Endothelial cell of umbilical vein (primary cell): ENCODE data around the gene EEFSEC. TPM values are rescaled to one million over a fixed set of nuclear protein-coding genes. Genes with fewer than 3 reads are reported as not detected.

Source experiments
- BruUV-seq: library from RNA; stranded (reverse); fragments of 400-500 nt; replicated peaks from 2 replicates; lab custom pipeline; 2021; lab: Mats Ljungman, UMichigan
- CTCF ChIA-PET: fragments of 300-600, 350-600 bp; sonication (Branson Sonifier 250); formaldehyde crosslinking; loops from one replicate; lab custom pipeline; 2021; ENCODE audit warnings: antibody characterized with exemption, inconsistent platforms; lab: Charles Lee
- POLR2A ChIA-PET: fragments of 300-600, 350-600 bp; sonication (Branson Sonifier 250); formaldehyde crosslinking; loops from one replicate; lab custom pipeline; 2021; ENCODE audit warnings: antibody characterized with exemption, inconsistent platforms; lab: Charles Lee
- DNase-seq: peaks from one replicate; pipeline ENCODE4 v3.0.0-alpha.2; 2011; ENCODE audit warnings: low read depth, low spot score
- FAIRE-seq: peaks from 2 replicates; lab custom pipeline; 2011; peaks lifted over from hg19 to GRCh38; lab: Jason Lieb, UNC
- H2AFZ ChIP-seq: 2 replicates; pipeline ENCODE4 v1.6.0; 2012; ENCODE audit warnings: low read depth, low read length, control low read depth, inconsistent platforms
- H3K27ac ChIP-seq: 2 replicates; pipeline ENCODE4 v1.5.1; 2011; ENCODE audit warnings: low read depth, mild to moderate bottlenecking, control low read depth, low read length, moderate library complexity; ENCODE audit not compliant: insufficient read depth
- H3K27me3 ChIP-seq, 2 experiments: 2 replicates each; pipeline versions ENCODE4 v1.6.0 to v1.6.1; 2011; ENCODE audit warnings: low read length in 2 of 2, mixed read lengths in 1 of 2; ENCODE audit not compliant: control insufficient read depth in 2 of 2, insufficient read depth in 2 of 2
- H3K36me3 ChIP-seq, 2 experiments: 2 replicates in 1 of 2; 3 replicates in 1 of 2; pipeline ENCODE4 v1.5.1; 2011; ENCODE audit warnings: low read length in 2 of 2, mild to moderate bottlenecking in 1 of 2, moderate library complexity in 1 of 2; ENCODE audit not compliant: control insufficient read depth in 2 of 2, insufficient read depth in 2 of 2; ENCODE audit errors: extremely low read depth in 1 of 2
- H3K4me1 ChIP-seq: 3 replicates; pipeline ENCODE4 v1.5.1; 2011; ENCODE audit warnings: mild to moderate bottlenecking, low read length; ENCODE audit not compliant: control insufficient read depth, insufficient read depth; ENCODE audit errors: extremely low read depth
- H3K4me2 ChIP-seq: 2 replicates; pipeline ENCODE4 v1.6.1; 2011; ENCODE audit warnings: low read length, control low read depth, mixed read lengths; ENCODE audit not compliant: insufficient read depth
- H3K4me3 ChIP-seq, 3 experiments: fragments of 200-600 bp in 1 of 3; sonication (generic), shearing (Covaris generic) in 1 of 3; replicated peaks in 1 of 3; 2 replicates each; pipeline ENCODE4 v1.5.1; 2011 to 2016; ENCODE audit warnings: control low read depth in 3 of 3, low read length in 3 of 3, mild to moderate bottlenecking in 2 of 3, inconsistent platforms in 1 of 3, low read depth in 1 of 3, moderate library complexity in 1 of 3; ENCODE audit not compliant: insufficient read depth in 1 of 3
- H3K79me2 ChIP-seq: 2 replicates; pipeline ENCODE4 v1.6.0; 2012; ENCODE audit warnings: low read length, inconsistent platforms; ENCODE audit not compliant: control insufficient read depth, insufficient read depth
- H3K9ac ChIP-seq: replicated peaks from 2 replicates; pipeline ENCODE3; 2011; ENCODE audit warnings: low read length, control low read depth; ENCODE audit not compliant: insufficient read depth; ENCODE audit errors: extremely low read depth
- H3K9me1 ChIP-seq: replicated peaks from 3 replicates; pipeline ENCODE4 v1.6.0; 2011; ENCODE audit warnings: mild to moderate bottlenecking, low read length; ENCODE audit not compliant: control insufficient read depth, insufficient read depth; ENCODE audit errors: extremely low read depth
- H3K9me3 ChIP-seq: replicated peaks from 2 replicates; pipeline ENCODE4 v1.5.1; 2012; ENCODE audit warnings: low read length, inconsistent platforms; ENCODE audit not compliant: control insufficient read depth, insufficient read depth
- H4K20me1 ChIP-seq: replicated peaks from 2 replicates; pipeline ENCODE3; 2011; ENCODE audit warnings: mild to moderate bottlenecking, low read length; ENCODE audit not compliant: control insufficient read depth, insufficient read depth; ENCODE audit errors: extremely low read depth
- EZH2 ChIP-seq: IDR thresholded peaks from 2 replicates; pipeline ENCODE4 v1.6.1; 2012; ENCODE audit warnings: borderline replicate concordance, low read depth, mild to moderate bottlenecking, moderate library complexity, low read length, inconsistent platforms; ENCODE audit not compliant: severe bottlenecking
- FOS ChIP-seq: IDR thresholded peaks from 2 replicates; pipeline ENCODE4 v1.6.1; 2011; ENCODE audit warnings: mild to moderate bottlenecking, low read length, moderate library complexity, borderline replicate concordance; ENCODE audit not compliant: insufficient read depth
- GATA2 ChIP-seq: IDR thresholded peaks from 2 replicates; pipeline ENCODE4 v1.7.0; 2011; ENCODE audit warnings: low read depth, mild to moderate bottlenecking, moderate library complexity, mixed read lengths, low read length; ENCODE audit not compliant: insufficient read length, insufficient read depth
- MAX ChIP-seq: IDR thresholded peaks from 2 replicates; pipeline ENCODE4 v1.6.1; 2011; ENCODE audit not compliant: insufficient read depth, insufficient read length
- MYC ChIP-seq: IDR thresholded peaks from one replicate; pipeline ENCODE4 v1.6.1; 2011; ENCODE audit warnings: mild to moderate bottlenecking, low read depth, low read length
- POLR2A ChIP-seq: IDR thresholded peaks from 2 replicates; pipeline ENCODE4 v1.6.1; 2012; ENCODE audit warnings: low read depth, mild to moderate bottlenecking, control low read depth, low read length
- POLR2AphosphoS5 ChIP-seq: IDR thresholded peaks from 2 replicates; pipeline ENCODE4 v1.6.1; 2012; ENCODE audit warnings: low read depth, mild to moderate bottlenecking, control low read depth, low read length, moderate library complexity; ENCODE audit not compliant: insufficient read depth
- dilution Hi-C: fragments of 300-500 bp; cut with MboI; formaldehyde crosslinking; loops from one replicate; pipeline ENCODE4 v1.15.0; 2019; ENCODE audit warnings: low sequenced_read_pairs; ENCODE audit not compliant: extremely low pct_ligation_motif_present
- intact Hi-C: fragments of 100-400 bp; cut with micrococcal nuclease; formaldehyde crosslinking; loops from one replicate; pipeline ENCODE4 v1.10.0; 2022
- polyA plus RNA-seq, 4 experiments: library from polyadenylated mRNA; depleted of rRNA in 3 of 4; stranded (reverse) in 3 of 4; unstranded in 1 of 4; fragments of >200 nt; gene quantifications; 2 replicates each; pipeline versions ENCODE4 v1.2.1 to v1.2.3, GENCODE V29; 2011 to 2012; ENCODE audit warnings: missing spikeins in 1 of 4
- total RNA-seq: library from RNA; stranded (reverse); gene quantifications from 2 replicates; pipeline ENCODE4 v1.2.3, GENCODE V29; 2021

The EEFSEC gene
- total and polyA plus RNA-seq, 2 donors (not counting 3 experiments of a cell fraction or from before 2014, with no cell fraction given), result 13.1 to 14.5 TPM

GRCh38 chr3:128411574-128412064, 258.3 kb downstream of the EEFSEC start:
- no peak overlapping the region for H3K4me3 ChIP-seq
- no peak overlapping the region for H3K27ac ChIP-seq
- H4K20me1 ChIP-seq, result no peaks in the 10 kb centered on the region
- POLR2A ChIA-PET, result no interaction called here
- H3K36me3 ChIP-seq, result no peaks in the 10 kb centered on the region
- H3K9me1 ChIP-seq, result no peaks in the 10 kb centered on the region
- H3K79me2 ChIP-seq, result no peaks in the 10 kb centered on the region
- FAIRE-seq, result no peak
- no peaks in the 10 kb centered on the region for H3K4me1 ChIP-seq
- intact Hi-C loops (no loop called here), dilution Hi-C loops (no loop called here)
- no peak overlapping the region for H2AFZ ChIP-seq
- H3K9ac ChIP-seq, result no peak overlapping the region
- H3K4me2 ChIP-seq, result no peak overlapping the region
- no peaks in the 10 kb centered on the region for H3K9me3 ChIP-seq
- CTCF ChIA-PET, result interaction anchor here (1.2 kb wide), 1 partner anchor 20 kb away, joined by 3 read pairs; no protein-coding TSS in a partner anchor
- no peak for DNase-seq
- no peaks in the 10 kb centered on the region for H3K27me3 ChIP-seq
- no peak for TF ChIP-seq MAX
- TF ChIP-seq EZH2, result no peak
- TF ChIP-seq FOS, result no peak
- no TSS peak for BruUV-seq

- Histone ChIP-seq H3K4me1 (no peaks in the 10 kb centered on the region), H3K27ac (no peak overlapping the region), H3K36me3 (no peaks in the 10 kb centered on the region), H2AFZ (no peak overlapping the region), H3K9me3 (no peaks in the 10 kb centered on the region), H3K27me3 (no peaks in the 10 kb centered on the region), H3K4me3 (no peak overlapping the region), H3K79me2 (no peaks in the 10 kb centered on the region), H4K20me1 (no peaks in the 10 kb centered on the region), H3K9me1 (no peaks in the 10 kb centered on the region), H3K4me2 (no peak overlapping the region), H3K9ac (no peak overlapping the region)
- POLR2A ChIA-PET, result no interaction called here
- DNase-seq (no peak), FAIRE-seq (no peak)
- dilution Hi-C loops (no loop called here), intact Hi-C loops (no loop called here)
- CTCF ChIA-PET, result interaction anchor here (1.2 kb wide), 1 partner anchor 20 kb away, joined by 3 read pairs; no protein-coding TSS in a partner anchor
- no TSS peak for BruUV-seq
- TF ChIP-seq MYC (no peak), FOS (no peak), GATA2 (no peak), EZH2 (no peak), MAX (no peak), POLR2AphosphoS5 (no peak), POLR2A (no peak)
These were observed 259.1 kb downstream of the EEFSEC start for GRCh38 chr3:128412180-128413002.
